DMS153 treated with DMSO at 0.1 percent for 48 hours (cell line): ENCODE data around the gene TNFAIP8L1.
"Not testable (repeated sequence)": the region's sequence is repeated elsewhere in the genome, so short reads cannot be mapped to it uniquely, and the experiment has no call there.

Experiments
- DNase-seq: peaks from one replicate; lab custom pipeline; 2025; ENCODE audit not compliant: unreplicated experiment; lab: John Stamatoyannopoulos, UW

TNFAIP8L1 gene

GRCh38 chr19:4675346-4675745 lies 36.0 kb downstream of the TNFAIP8L1 start:
- no peak for DNase-seq

- no peak for DNase-seq
Observed at GRCh38 chr19:4676955-4677731, 37.8 kb downstream of the TNFAIP8L1 start.

GRCh38 chr19:4678881-4679790 lies 39.8 kb downstream of the TNFAIP8L1 start:
- no peak for DNase-seq

- DNase-seq = not testable (repeated sequence)
Observed at GRCh38 chr19:4680021-4680420, 40.7 kb downstream of the TNFAIP8L1 start.

GRCh38 chr19:4682417-4683200 lies 43.3 kb downstream of the TNFAIP8L1 start:
- DNase-seq = no peak

- DNase-seq = no peak
Observed at GRCh38 chr19:4684312-4685095, 45.2 kb downstream of the TNFAIP8L1 start.

- no peak for DNase-seq
Observed at GRCh38 chr19:4686700-4687099, 47.4 kb downstream of the TNFAIP8L1 start.

GRCh38 chr19:4687396-4687795 lies 48.1 kb downstream of the TNFAIP8L1 start:
- DNase-seq = no peak

- no peak for DNase-seq
Observed at GRCh38 chr19:4688587-4688986, 49.3 kb downstream of the TNFAIP8L1 start.

GRCh38 chr19:4689403-4689802 lies 50.1 kb downstream of the TNFAIP8L1 start:
- DNase-seq = no peak

GRCh38 chr19:4690361-4690760 lies 51.0 kb downstream of the TNFAIP8L1 start:
- DNase-seq = no peak

GRCh38 chr19:4691373-4691772 lies 52.1 kb downstream of the TNFAIP8L1 start:
- no peak for DNase-seq

GRCh38 chr19:4692251-4693077 lies 53.1 kb downstream of the TNFAIP8L1 start:
- no peak for DNase-seq

GRCh38 chr19:4693078-4693350 lies 53.7 kb downstream of the TNFAIP8L1 start:
- DNase-seq = no peak

- DNase-seq = no peak
Observed at GRCh38 chr19:4693471-4694121, 54.3 kb downstream of the TNFAIP8L1 start.

GRCh38 chr19:4694211-4694987 lies 55.1 kb downstream of the TNFAIP8L1 start:
- no peak for DNase-seq

- DNase-seq = no peak
Observed at GRCh38 chr19:4695224-4695731, 56.0 kb downstream of the TNFAIP8L1 start.

- DNase-seq = no peak
Observed at GRCh38 chr19:4697304-4697703, 58.0 kb downstream of the TNFAIP8L1 start.
